NCI-H226 (cell line): ENCODE data around the gene OR10A4.
"Not testable (repeated sequence)": the region's sequence is repeated elsewhere in the genome, so short reads cannot be mapped to it uniquely, and the experiment has no call there.

Experiments
- DNase-seq: peaks from one replicate; pipeline ENCODE4 v3.0.0-alpha.2; 2015

OR10A4 gene, protein sequence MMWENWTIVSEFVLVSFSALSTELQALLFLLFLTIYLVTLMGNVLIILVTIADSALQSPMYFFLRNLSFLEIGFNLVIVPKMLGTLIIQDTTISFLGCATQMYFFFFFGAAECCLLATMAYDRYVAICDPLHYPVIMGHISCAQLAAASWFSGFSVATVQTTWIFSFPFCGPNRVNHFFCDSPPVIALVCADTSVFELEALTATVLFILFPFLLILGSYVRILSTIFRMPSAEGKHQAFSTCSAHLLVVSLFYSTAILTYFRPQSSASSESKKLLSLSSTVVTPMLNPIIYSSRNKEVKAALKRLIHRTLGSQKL

GRCh38 chr11:6876325-6876724 lies at the start of gene OR10A4:
TSS of gene OR10A4 (plus strand) at chr11:6876625. CDS start at chr11:6876648, 23 bp downstream.
- no peak for DNase-seq

- DNase-seq = no peak
Observed at GRCh38 chr11:6828103-6828502, 48.3 kb upstream of the OR10A4 start.

DNA sequence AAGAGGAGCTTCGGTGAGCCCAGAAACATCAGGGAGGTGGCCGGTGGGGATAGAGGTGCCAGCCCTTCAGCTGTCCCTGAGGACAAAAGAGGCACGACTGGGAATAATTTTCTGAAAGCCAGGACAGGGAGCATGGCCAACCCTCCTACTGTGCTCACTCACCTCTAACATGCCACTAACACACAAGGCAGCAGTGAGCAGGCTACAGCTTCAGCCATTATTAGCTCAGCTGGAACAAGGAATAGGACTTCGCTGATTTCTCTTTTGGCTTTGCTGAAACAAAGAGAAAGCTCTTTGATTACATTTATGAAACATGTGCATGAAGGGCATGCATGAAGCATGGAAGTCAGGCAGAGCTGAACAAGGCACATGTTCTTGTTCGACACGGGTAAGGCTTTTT lies 43.1 kb upstream of the OR10A4 start:
- no peak for DNase-seq

- DNase-seq = no peak
Observed at GRCh38 chr11:6834021-6834420, 42.4 kb upstream of the OR10A4 start.

GRCh38 chr11:6841694-6842093 lies 34.7 kb upstream of the OR10A4 start:
- no peak for DNase-seq

DNA sequence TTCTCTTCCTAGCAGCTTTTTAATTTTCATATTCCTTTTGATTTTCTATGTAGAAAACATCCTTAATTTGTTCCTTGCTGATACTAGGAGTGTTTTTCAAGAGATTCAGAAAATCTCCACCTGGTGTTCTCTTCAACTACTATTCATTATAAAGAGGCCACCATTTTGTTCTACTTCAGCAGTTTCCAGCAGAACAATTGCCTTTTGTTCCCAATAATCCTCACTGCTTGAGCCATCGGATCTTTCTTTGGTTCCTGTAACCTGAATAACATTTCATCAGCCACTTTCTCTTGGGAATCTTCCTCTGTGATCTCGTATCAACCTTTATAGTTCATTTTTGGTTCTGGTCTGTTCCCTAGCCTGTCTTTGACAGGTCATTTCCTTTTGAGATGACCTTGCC lies 32.8 kb upstream of the OR10A4 start:
- no peak for DNase-seq

DNA sequence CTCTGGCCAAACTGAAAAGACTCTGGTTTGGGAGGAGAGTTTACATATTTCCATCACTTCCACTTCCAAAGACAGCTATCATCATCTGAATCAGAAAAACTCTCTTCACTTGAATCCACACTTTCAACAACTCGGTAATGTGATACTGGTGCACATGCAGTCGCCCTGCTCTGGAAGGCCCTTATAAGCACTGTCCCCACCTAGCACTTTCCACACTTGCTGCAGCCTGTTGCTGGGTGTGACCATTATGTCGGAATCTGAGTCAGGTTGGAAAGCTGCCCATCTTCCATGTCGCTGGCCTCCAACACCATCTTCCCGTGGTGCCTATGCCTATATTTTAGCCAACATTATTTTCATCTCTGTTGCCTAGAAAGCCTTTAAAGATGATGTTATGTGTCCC lies 32.1 kb upstream of the OR10A4 start:
- no peak for DNase-seq

- no peak for DNase-seq
Observed at GRCh38 chr11:6845383-6845782, 31.0 kb upstream of the OR10A4 start, which contains the start of gene OR10A5. TSS of gene OR10A5 (plus strand) at chr11:6845683. CDS start at chr11:6845683, 0 bp downstream.

DNA sequence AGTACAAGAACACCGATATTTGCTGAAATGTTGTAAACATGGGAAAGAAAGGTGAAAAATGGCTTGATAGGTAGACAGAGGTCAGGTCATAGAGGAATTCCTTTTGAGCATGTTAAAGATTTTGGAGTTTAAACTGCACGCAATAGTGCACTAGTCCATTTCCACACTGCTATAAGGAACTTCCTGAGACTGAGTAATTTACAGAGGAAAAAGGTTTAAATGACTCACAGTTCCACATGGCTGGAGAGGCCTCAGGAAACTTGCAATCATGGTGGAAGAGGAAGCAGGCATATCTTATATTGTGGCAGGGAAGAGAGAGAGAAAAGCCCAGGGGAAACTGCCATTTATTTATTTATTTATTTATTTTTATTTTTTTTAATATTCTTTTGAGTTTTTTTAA lies 25.9 kb upstream of the OR10A4 start:
- DNase-seq = no peak

DNA sequence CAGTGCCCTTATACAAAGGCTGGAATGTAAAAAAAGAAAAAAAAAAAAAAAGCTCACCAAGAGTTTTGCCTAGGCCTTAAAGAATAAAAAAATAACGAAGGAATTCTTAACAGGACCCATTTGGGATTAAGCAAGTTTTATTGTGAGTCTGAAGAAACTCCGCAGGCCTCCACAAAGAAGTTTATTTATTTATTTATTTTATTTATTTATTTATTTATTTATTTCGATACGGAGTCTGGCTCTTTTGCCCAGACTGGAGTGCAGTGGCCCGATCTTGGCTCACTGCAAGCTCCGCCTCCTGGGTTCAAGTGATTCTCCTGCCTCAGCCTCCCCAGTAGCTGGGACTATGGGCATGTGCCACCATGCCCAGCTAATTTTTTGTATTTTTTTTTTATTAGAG lies 21.6 kb upstream of the OR10A4 start:
- not testable (repeated sequence) for DNase-seq

GRCh38 chr11:6855971-6856541 lies 20.4 kb upstream of the OR10A4 start:
- no peak for DNase-seq

DNA sequence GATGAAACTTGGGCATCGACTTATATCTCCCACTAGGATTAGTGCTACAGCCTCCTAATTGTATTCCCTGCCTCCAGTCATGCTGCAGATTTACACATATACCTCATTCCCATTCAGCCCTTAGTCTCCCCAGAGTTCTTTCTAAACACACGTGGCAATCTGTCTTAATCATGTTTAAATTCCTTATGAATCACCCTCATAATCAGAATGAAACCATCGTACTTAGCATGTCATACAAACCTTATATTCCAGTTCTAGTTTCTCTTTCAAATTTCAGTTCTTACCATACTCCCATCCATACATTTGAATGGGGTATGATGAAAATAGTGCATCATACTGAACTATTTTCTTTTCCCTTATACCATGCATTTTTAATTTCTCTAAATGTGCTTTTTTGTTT lies 19.6 kb upstream of the OR10A4 start:
- no peak for DNase-seq

GRCh38 chr11:6862961-6863360 lies 13.5 kb upstream of the OR10A4 start, which contains the start of gene OR10A2:
TSS of gene OR10A2 (plus strand) at chr11:6863057. CDS start at chr11:6869755, 6,698 bp downstream.
- no peak for DNase-seq

- DNase-seq = no peak
Observed at GRCh38 chr11:6864438-6864837, 12.0 kb upstream of the OR10A4 start.

DNA sequence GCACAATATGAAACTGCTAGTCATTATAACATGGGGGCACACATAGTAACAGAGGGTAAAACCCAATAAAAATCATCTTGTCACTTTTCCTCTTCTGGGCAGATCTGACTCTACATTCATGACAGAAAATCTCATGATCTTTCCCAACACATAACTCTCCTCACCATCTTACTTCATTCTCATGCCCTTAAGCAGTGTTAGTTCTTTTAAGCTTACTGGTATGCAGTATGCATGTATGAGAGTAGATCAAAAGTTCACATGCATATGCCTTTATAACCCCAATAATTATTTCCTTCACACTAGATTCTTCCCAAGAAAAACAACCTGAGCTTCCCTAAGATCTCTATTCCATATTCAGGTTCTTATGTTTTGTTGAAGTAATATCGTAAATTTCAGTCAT lies 5.1 kb upstream of the OR10A4 start:
- no peak for DNase-seq

GRCh38 chr11:6875761-6876160 lies 664 bp upstream of the OR10A4 start:
- no peak for DNase-seq

DNA sequence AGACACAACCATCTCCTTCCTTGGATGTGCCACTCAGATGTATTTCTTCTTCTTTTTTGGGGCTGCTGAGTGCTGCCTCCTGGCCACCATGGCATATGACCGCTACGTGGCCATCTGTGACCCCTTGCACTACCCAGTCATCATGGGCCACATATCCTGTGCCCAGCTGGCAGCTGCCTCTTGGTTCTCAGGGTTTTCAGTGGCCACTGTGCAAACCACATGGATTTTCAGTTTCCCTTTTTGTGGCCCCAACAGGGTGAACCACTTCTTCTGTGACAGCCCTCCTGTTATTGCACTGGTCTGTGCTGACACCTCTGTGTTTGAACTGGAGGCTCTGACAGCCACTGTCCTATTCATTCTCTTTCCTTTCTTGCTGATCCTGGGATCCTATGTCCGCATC lies 489 bp downstream of the OR10A4 start:
- DNase-seq = no peak

DNA sequence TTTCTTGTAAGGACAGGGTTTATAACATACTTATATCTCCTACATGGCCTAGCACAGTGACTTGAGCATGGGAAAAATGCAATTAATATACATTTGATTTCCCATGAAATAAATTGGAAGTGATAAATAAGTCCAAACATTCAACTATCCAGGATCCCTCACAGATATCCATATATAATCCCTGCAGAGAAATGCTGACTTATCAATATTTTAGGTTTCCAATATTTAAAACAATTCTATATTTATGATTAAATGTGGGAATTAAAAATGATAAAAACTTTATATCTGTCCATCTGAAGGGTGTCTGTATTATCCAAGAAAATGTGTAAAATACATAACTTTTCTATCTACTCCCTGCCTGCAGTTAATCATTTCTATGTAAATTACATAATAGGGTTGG lies 6.3 kb downstream of the OR10A4 start:
- no peak for DNase-seq

DNA sequence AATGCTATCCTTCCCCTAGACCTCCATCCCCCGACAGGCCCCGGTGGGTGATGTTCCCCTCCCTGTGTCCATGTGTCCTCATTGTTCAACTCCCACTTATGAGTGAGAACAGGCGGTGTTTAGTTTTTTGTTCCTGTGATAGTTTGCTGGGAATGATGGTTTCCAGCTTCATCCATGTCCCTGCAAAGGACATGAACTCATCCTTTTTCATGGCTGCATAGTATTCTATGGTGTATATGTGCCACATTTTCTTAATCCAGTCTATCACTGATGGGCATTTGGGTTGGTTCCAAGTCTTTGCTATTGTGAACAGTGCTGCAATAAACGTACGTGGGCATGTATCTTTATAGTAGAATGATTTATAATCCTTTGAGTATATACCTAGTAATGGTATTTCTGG lies 11.3 kb downstream of the OR10A4 start:
- not testable (repeated sequence) for DNase-seq

GRCh38 chr11:6888830-6889229 lies 12.4 kb downstream of the OR10A4 start:
- no peak for DNase-seq

GRCh38 chr11:6889835-6890234 lies 13.4 kb downstream of the OR10A4 start:
- DNase-seq = no peak

DNA sequence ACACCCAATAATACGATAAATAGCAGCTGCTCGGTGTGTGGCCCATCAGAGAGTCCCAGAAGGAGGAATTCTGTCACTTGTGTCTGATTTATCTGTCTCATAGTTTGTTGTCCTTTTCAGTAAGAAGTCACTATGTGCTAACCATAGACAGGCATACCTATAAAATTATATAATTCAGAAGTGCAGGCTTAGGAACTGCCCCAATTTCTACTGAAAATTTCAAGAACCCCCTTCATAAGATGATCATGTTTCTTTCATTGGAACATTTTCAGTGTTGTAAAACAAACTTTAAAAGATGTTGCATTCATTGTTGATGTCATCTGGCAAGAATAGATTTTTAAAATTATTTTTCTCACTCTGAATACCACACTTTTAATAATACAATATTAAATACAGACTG lies 16.0 kb downstream of the OR10A4 start, which contains the start of gene OR2D2:
Gene OR2D2 (minus strand): TSS at position 101 of the 400 bp plus-strand sequence. CDS start 0 bp downstream, at position 101.
- DNase-seq = no peak

GRCh38 chr11:6894097-6894496 lies 17.7 kb downstream of the OR10A4 start:
- no peak for DNase-seq

DNA sequence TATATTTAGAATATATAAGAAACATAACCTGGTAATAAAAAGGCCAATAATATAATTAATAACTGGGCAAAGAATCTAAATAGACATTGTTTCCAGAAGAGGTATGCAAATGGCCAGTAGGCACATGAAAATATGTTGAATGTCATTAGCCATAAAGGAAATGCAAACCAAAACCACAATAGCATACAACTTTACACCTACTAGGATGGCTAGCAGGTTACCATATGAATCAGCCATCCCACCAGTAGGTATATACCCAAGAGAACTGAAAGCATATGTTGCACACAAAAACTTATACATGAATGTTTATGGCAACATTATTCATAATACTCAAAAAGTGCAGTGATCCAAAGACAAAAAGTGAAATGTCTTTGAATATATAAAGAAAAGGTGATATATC lies 18.6 kb downstream of the OR10A4 start:
- no peak for DNase-seq

GRCh38 chr11:6898911-6899310 lies 22.5 kb downstream of the OR10A4 start:
- no peak for DNase-seq
